LNCAP (cell line): Measurements from ENCODE around the gene MARCHF7.

Experiments used
- TF ChIP-seq, protein P1 (sequence below): fragments of 450-650 bp; IDR thresholded peaks from 2 replicates; pipeline ENCODE4 v1.5.1; 2017; ENCODE audit warnings: mild to moderate bottlenecking

The MARCHF7 gene

GRCh38 chr2:159744363-159744762, 32.1 kb downstream of the MARCHF7 start:
- TF ChIP-seq, protein P1, sequence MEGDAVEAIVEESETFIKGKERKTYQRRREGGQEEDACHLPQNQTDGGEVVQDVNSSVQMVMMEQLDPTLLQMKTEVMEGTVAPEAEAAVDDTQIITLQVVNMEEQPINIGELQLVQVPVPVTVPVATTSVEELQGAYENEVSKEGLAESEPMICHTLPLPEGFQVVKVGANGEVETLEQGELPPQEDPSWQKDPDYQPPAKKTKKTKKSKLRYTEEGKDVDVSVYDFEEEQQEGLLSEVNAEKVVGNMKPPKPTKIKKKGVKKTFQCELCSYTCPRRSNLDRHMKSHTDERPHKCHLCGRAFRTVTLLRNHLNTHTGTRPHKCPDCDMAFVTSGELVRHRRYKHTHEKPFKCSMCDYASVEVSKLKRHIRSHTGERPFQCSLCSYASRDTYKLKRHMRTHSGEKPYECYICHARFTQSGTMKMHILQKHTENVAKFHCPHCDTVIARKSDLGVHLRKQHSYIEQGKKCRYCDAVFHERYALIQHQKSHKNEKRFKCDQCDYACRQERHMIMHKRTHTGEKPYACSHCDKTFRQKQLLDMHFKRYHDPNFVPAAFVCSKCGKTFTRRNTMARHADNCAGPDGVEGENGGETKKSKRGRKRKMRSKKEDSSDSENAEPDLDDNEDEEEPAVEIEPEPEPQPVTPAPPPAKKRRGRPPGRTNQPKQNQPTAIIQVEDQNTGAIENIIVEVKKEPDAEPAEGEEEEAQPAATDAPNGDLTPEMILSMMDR: no peak

GRCh38 chr2:159748089-159748488, 35.8 kb downstream of the MARCHF7 start:
- TF ChIP-seq, protein P1: no peak

GRCh38 chr2:159750873-159751272, 38.6 kb downstream of the MARCHF7 start:
- TF ChIP-seq, protein P1: no peak

DNA sequence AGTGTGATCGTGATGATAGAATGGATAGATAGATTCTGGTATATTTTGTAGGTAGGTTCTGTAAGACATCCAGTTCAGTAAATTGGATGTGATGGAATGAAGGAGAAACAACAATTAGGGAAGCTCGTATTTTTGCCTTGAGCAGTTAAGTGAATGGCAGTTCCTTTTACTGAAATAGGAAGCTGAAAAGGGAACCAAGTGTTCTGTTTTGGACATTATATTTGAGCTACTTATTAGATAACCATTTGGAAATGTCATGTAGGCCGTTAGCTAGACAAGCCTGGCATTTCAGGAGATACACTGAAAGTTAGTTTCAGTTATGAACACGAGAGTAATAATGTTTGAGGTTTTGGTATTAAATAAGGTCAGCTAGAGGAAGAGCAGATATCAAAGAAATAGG, 41.5 kb downstream of the MARCHF7 start:
- TF ChIP-seq, protein P1: no peak

DNA sequence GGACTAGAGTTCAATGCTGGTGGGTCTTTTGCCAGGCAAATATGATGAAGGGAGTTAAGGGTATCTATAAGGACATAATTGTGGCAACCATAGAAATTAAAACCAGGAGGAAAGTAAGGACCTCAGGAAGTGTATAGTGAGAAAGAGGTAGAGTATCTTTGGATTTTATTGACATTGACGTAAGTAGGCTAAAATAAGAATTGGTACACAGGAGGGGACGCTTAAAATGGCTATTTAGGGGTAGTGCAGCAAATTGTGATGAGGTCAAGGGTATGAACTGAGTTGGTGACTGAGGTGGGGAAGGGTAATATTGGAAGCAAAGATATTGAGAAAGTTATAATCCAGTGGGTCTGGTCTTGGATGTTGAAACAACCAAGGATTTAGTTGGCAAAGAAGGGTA, 42.7 kb downstream of the MARCHF7 start:
- TF ChIP-seq, protein P1: no peak

- TF ChIP-seq, protein P1: no peak
Measured at GRCh38 chr2:159755788-159756187, 43.5 kb downstream of the MARCHF7 start.

- TF ChIP-seq, protein P1: no peak
Measured at GRCh38 chr2:159758239-159758638, 45.9 kb downstream of the MARCHF7 start.

GRCh38 chr2:159758686-159759085, 46.4 kb downstream of the MARCHF7 start:
- TF ChIP-seq, protein P1: no peak
